ENCODE measurements around the gene AOPEP.

Gene AOPEP

GRCh38 chr9:94719878-94720277 is 6.6 kb upstream of the AOPEP start:
- no peak for DNase-seq

GRCh38 chr9:94720846-94721549 is 5.5 kb upstream of the AOPEP start:
- no peak for DNase-seq

GRCh38 chr9:94721754-94722153 is 4.7 kb upstream of the AOPEP start:
- DNase-seq, result no peak

- no peak for DNase-seq
Measured at GRCh38 chr9:94725293-94725692, 1.2 kb upstream of the AOPEP start.

GRCh38 chr9:94728719-94729118 is 2.2 kb downstream of the AOPEP start:
- no peak for DNase-seq

- DNase-seq, result no peak
Measured at GRCh38 chr9:94729199-94729598, 2.7 kb downstream of the AOPEP start.

GRCh38 chr9:94734054-94734754 is 7.7 kb downstream of the AOPEP start:
- DNase-seq, result no peak

- DNase-seq, result no peak
Measured at GRCh38 chr9:94736759-94737158, 10.3 kb downstream of the AOPEP start.

GRCh38 chr9:94740145-94740840 is 13.8 kb downstream of the AOPEP start:
- DNase-seq, result no peak

GRCh38 chr9:94741866-94742265 is 15.4 kb downstream of the AOPEP start:
- DNase-seq, result no peak

GRCh38 chr9:94743035-94743954 is 16.8 kb downstream of the AOPEP start:
- no peak for DNase-seq

- no peak for DNase-seq
Measured at GRCh38 chr9:94745806-94746540, 19.5 kb downstream of the AOPEP start.

- no peak for DNase-seq
Measured at GRCh38 chr9:94746541-94747370, 20.3 kb downstream of the AOPEP start.

- no peak for DNase-seq
Measured at GRCh38 chr9:94754976-94755475, 28.5 kb downstream of the AOPEP start.

- no peak for DNase-seq
Measured at GRCh38 chr9:94757158-94757557, 30.7 kb downstream of the AOPEP start.

- no peak for DNase-seq
Measured at GRCh38 chr9:94758031-94758430, 31.5 kb downstream of the AOPEP start.

- no peak for DNase-seq
Measured at GRCh38 chr9:94758880-94759279, 32.4 kb downstream of the AOPEP start.

GRCh38 chr9:94760010-94760409 is 33.5 kb downstream of the AOPEP start:
- no peak for DNase-seq

- DNase-seq, result no peak
Measured at GRCh38 chr9:94760660-94761059, 34.2 kb downstream of the AOPEP start.

- DNase-seq, result no peak
Measured at GRCh38 chr9:94761481-94761880, 35.0 kb downstream of the AOPEP start.

Data from NCI-H2029 treated with DMSO at 0.1 percent for 48 hours (cell line).